ENCODE measurements around the gene SDHAF2. TPM values are rescaled to one million over a fixed set of nuclear protein-coding genes. Genes with fewer than 3 reads are reported as not detected.

The SDHAF2 gene
- 36.8 to 52.5 TPM (median 44.7 TPM) in 5 replicates for total RNA-seq (2022; extraction: Qiagen RNA extraction; ENCODE audit: low read depth)

GRCh38 chr11:61429691-61430582, at the start of gene SDHAF2, which contains the start of gene CPSF7:
SDHAF2 (plus strand) TSS chr11:61430124; CDS start chr11:61430147, 23 bp downstream.
CPSF7 (minus strand) TSS chr11:61429975; CDS start chr11:61429235, 740 bp downstream.

Other genes starting within 250 kb of the SDHAF2 start
- gene PGA3, start 226.6 kb upstream of the SDHAF2 start, total RNA-seq (2022; extraction: Qiagen RNA extraction; ENCODE audit: low read depth): not detected in 5 replicates
- gene PGA4, start 207.8 kb upstream of the SDHAF2 start, total RNA-seq (2022; extraction: Qiagen RNA extraction; ENCODE audit: low read depth): not detected in 5 replicates
- gene PGA5, start 188.9 kb upstream of the SDHAF2 start, total RNA-seq (2022; extraction: Qiagen RNA extraction; ENCODE audit: low read depth): 0.10 TPM in 1 of 5 replicates, not detected in the others
- 0.38 to 0.77 TPM (median 0.57 TPM) in 5 replicates for gene VWCE, start 134.8 kb upstream of the SDHAF2 start, total RNA-seq (2022; extraction: Qiagen RNA extraction; ENCODE audit: low read depth)
- 161 to 182 TPM (median 172 TPM) in 5 replicates for gene DDB1, start 97.0 kb upstream of the SDHAF2 start, total RNA-seq (2022; extraction: Qiagen RNA extraction; ENCODE audit: low read depth)
- gene TKFC, start 96.9 kb upstream of the SDHAF2 start, total RNA-seq (2022; extraction: Qiagen RNA extraction; ENCODE audit: low read depth): 46.8 to 76.0 TPM (median 71.1 TPM) in 5 replicates
- 41.2 to 50.1 TPM (median 47.6 TPM) in 5 replicates for gene CYB561A3, start 68.2 kb upstream of the SDHAF2 start, total RNA-seq (2022; extraction: Qiagen RNA extraction; ENCODE audit: low read depth)
- gene TMEM138, start 67.8 kb upstream of the SDHAF2 start, total RNA-seq (2022; extraction: Qiagen RNA extraction; ENCODE audit: low read depth): 75.0 to 125 TPM (median 111 TPM) in 5 replicates
- gene TMEM216, start 37.5 kb upstream of the SDHAF2 start, total RNA-seq (2022; extraction: Qiagen RNA extraction; ENCODE audit: low read depth): 16.4 to 20.8 TPM (median 19.5 TPM) in 5 replicates
- 73.7 to 78.3 TPM (median 75.8 TPM) in 5 replicates for gene CPSF7, start 149 bp upstream of the SDHAF2 start, total RNA-seq (2022; extraction: Qiagen RNA extraction; ENCODE audit: low read depth)
- 0.10 to 0.23 TPM (median 0.14 TPM) in 5 replicates for gene LRRC10B, start 78.6 kb downstream of the SDHAF2 start, total RNA-seq (2022; extraction: Qiagen RNA extraction; ENCODE audit: low read depth)
- gene SYT7, start 151.0 kb downstream of the SDHAF2 start, total RNA-seq (2022; extraction: Qiagen RNA extraction; ENCODE audit: low read depth): 0.92 to 1.2 TPM (median 1.1 TPM) in 5 replicates

Measured in A549 treated with DMSO at 1 μM for 4 hours (cell line).